SW 1271 (cell line): ENCODE results near the gene PNPLA6.

ENCODE experiments used
- DNase-seq, 2 experiments: peaks; one replicate each; lab custom pipeline; 2025; lab: John Stamatoyannopoulos, UW

The PNPLA6 gene

GRCh38 chr19:7600721-7601120, 65.2 kb downstream of the PNPLA6 start:
- no peak for DNase-seq

GRCh38 chr19:7602240-7602934, 66.9 kb downstream of the PNPLA6 start:
- no peak for DNase-seq

GRCh38 chr19:7602935-7603497, 67.5 kb downstream of the PNPLA6 start:
- no peak for DNase-seq

- DNase-seq, result no peak
Measured at GRCh38 chr19:7603919-7604318, 68.4 kb downstream of the PNPLA6 start.

GRCh38 chr19:7605490-7606222, 70.1 kb downstream of the PNPLA6 start:
- peak in 1 of 2 experiments; percentile 35 for DNase-seq

GRCh38 chr19:7606289-7606688, 70.8 kb downstream of the PNPLA6 start:
- no peak for DNase-seq

GRCh38 chr19:7607212-7607873, 71.8 kb downstream of the PNPLA6 start:
- no peak for DNase-seq

GRCh38 chr19:7607874-7608560, 72.5 kb downstream of the PNPLA6 start:
- no peak for DNase-seq

- no peak for DNase-seq
Measured at GRCh38 chr19:7610491-7611240, 75.1 kb downstream of the PNPLA6 start.
